ENCODE results near the gene SART1.

SART1 gene, protein sequence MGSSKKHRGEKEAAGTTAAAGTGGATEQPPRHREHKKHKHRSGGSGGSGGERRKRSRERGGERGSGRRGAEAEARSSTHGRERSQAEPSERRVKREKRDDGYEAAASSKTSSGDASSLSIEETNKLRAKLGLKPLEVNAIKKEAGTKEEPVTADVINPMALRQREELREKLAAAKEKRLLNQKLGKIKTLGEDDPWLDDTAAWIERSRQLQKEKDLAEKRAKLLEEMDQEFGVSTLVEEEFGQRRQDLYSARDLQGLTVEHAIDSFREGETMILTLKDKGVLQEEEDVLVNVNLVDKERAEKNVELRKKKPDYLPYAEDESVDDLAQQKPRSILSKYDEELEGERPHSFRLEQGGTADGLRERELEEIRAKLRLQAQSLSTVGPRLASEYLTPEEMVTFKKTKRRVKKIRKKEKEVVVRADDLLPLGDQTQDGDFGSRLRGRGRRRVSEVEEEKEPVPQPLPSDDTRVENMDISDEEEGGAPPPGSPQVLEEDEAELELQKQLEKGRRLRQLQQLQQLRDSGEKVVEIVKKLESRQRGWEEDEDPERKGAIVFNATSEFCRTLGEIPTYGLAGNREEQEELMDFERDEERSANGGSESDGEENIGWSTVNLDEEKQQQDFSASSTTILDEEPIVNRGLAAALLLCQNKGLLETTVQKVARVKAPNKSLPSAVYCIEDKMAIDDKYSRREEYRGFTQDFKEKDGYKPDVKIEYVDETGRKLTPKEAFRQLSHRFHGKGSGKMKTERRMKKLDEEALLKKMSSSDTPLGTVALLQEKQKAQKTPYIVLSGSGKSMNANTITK

DNA sequence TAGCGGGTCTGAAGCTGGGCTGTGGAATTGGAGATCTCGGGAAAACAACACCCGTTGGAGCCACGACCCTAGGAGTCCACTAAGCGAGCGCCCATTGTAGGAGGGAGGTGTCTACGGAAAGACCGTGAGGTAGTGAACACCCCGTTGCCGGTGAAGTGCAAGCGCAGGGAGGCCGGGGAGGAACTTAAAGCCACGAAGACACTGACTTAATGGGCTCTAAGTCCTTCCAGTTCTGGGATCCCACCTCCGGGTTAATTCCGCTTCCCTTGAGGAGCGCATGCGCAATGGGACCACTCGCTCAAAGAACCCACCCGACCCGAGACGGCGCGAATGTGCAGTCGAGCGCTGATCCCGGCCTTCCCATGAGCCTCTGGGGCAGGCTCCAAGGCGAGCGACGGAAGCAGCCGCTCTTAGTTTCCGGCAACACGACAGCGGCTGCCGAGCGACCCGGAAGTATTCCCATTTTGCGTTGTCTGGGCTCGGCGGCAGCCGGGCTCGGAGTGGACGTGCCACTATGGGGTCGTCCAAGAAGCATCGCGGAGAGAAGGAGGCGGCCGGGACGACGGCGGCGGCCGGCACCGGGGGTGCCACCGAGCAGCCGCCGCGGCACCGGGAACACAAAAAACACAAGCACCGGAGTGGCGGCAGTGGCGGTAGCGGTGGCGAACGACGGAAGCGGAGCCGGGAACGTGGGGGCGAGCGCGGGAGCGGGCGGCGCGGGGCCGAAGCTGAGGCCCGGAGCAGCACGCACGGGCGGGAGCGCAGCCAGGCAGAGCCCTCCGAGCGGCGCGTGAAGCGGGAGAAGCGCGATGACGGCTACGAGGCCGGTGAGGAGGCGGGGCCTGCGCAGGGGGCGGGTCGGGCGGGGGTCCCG lies at the start of gene SART1:
TSS of gene SART1 (plus strand) at position 468 of the 874 bp plus-strand sequence. CDS start at position 515, 47 bp downstream.
- peak; percentile 91 for DNase-seq (ENCODE audit: low read depth)

DNA sequence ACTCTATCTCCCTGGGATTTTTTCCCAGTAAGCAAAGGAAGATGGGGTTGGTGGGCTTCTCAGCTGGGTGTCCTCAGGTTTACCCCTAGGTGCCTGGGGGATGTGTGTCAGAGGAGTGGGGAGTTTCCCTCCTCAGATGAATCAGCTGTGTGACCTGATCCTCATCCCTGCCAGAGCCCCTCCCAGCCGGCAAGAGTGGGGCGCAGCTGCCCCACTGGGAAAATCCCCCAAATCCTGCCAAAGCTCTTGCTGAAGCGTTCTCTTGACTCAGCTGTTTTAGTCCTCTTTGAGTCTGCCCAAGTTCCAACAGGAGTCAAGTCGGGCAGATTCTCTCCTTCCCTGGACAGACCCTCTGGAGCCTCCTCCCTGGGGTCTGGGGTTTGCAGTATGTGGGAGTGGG lies 48.7 kb upstream of the SART1 start:
- no peak for DNase-seq (ENCODE audit: low read depth)

DNA sequence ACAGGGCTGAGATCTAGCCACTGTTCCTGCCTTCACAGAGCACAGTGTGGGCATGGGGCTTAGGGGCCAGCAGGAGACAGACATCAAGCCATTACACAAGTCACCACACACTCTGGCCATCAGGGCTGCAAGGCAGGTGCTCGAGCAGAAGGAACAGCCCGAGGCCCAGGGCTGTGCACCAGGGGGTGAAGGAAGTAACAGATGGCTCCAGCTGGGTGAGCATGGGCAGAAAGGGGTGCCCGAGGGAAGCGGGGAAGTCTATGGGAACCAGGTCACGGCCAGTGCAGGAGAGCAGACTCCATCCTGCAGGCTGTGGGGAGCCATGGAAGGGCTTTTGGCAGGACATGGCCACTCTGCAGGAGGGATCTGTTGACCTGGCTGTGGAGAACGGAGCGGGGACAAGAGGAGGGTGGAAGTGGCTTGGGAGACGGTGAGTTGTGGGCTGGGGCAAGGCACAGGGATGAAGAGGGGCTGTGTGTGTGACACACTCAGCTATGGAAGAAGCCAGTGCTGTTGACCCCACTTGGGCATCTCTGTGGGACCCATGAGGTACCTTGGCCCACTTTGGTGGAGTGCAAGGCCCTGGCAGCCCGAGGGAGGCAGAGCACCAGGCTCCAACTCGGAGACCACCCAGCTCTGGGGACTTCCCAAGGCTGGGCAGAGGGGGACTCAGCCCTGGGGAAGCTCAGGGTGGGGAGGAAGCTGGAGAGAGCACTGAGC lies 46.3 kb upstream of the SART1 start:
- no peak for DNase-seq (ENCODE audit: low read depth)

DNA sequence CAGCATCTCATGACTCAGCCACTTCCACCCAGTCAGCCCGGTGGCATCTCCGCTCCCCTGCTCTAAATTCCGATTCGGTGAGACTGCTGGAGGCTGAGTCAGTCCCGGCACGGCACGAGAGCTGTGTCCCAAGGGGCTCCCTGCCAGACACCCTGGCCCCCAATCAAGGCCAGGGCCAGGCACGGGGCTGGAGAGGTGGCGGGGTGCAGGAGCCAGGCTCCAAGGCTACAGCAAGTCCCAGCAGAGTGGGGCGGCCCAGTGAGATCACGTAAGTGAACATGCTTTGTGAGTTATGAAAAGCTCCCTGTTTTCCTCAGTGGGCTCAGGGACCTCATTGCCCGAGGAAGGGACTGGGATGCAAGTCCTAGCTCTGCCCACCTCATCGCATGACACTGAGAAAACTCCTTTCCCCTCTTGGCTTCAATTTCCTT lies 45.7 kb upstream of the SART1 start:
- DNase-seq (ENCODE audit: low read depth), result peak; percentile 97

DNA sequence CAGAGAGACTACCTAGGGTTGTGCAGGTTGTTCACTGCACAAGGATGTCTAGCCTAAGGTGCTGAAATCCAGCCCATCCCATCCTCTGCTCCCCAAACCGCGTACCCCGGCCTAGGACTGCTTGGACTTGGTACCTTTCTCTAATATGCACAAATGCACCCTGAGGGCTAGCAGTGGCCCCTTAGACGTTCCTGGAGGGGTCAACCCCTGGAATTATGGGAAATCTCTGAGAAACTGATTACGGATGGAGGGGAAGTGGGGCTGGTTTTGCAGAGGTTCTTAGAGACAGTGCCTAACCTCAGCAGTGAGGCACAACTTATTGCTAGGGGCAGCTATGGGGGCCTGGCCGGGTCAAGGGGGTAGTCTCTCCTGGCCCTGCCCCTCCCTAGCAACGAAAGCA lies 45.1 kb upstream of the SART1 start:
- no peak for DNase-seq (ENCODE audit: low read depth)

DNA sequence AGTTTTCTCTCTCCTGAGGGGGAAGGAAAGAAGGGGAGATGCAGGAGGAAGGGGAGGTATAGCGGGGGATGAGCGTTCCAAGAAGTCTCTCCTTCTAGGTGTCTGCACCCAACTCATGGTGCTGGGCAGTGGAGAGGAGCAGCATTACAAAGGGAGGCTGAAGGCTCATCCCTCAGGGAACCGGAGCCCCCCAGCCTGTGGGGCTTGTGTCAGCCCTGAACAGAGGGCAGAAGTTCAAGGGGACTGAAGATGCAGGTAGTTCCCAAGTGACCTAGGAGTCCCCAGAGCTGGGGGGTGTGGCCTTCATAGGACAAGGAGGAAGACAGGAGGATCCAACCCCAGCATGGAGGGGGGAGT lies 44.5 kb upstream of the SART1 start:
- no peak for DNase-seq (ENCODE audit: low read depth)

DNA sequence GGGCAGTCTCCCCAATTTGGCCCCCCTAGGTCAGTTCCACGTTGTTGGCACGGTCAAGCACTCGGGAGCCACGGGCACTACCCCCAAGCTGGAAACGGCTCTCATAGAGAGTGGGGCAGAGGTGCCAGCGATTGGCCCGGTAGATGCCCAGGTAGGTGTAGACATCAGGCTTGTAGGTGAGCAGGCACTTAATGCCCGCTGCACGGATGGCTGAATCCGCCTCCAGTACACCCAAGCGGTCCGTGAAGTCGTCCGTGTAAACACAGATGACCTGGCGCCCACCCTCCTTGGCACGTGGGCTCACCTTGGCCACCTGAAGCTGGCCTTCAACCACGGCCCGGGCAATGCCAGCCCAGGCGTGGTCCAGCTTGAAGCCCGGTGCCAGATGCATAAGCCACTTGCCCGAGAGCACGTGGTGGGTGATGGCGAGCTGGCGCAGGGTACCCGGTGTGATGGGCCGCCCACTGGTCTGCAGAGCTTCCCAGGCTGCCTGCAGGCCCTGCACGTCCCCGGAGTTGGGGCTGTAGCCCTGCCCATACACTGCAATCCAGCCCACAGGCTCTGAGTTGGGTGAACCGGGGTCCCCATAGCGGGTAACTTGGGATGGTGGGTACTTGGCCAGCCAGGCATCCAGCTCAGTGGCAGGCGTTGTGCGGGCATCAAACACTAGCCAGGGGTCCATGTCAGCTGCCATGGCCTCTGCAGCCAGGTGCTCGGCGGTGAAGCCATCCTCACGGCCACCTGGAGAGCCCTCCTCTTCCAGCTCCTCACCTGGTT lies 43.9 kb upstream of the SART1 start:
- no peak for DNase-seq (ENCODE audit: low read depth)

DNA sequence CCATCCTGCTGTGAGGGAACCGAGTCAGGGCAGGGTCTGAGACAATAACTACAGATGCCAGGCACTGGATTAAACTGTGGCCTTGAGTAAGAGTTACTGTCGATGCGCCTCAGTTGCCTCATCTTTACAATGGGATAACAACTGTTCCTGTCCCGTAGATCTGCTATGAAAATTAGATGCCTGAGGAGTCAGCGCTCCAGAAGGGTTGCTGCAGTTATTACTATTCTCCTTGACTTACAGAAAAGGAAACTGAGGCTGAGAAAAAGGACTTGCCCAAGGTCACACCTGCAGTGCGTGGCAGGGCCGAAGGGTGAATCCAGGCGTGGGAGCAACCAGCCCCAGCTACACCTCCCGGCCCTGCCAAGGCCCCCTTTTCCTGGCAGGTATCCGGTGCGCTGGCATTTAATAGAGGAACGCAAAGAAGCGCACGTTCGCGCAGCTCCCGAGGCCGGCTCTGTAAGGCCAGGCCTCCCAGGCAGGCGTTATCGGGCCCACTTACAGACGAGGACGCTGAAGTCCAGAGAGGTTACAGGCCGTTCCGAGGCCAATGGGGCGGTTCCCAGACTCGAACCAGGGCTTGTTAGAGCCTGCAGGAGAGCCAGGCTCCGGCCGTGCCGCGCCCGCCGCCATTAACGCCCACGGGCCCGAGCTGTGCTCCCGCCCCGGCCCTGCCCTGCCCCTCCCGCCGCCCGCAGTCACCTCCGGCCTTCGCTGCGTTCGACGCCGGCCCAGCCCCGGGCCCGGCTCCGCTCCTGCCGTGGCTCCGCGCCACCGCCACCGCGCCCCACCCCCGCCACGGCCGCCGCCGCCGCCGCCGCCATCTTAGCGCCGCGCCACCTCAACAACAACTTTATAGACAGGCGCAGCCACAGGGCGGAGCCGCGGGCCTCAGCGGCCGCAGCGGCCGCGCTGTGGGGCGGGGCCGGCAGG lies 43.1 kb upstream of the SART1 start, which contains the start of gene C11orf68:
TSS of gene C11orf68 (minus strand) at position 852 of the 930 bp plus-strand sequence. CDS start at position 821, 31 bp downstream.
- DNase-seq (ENCODE audit: low read depth), result no peak

DNA sequence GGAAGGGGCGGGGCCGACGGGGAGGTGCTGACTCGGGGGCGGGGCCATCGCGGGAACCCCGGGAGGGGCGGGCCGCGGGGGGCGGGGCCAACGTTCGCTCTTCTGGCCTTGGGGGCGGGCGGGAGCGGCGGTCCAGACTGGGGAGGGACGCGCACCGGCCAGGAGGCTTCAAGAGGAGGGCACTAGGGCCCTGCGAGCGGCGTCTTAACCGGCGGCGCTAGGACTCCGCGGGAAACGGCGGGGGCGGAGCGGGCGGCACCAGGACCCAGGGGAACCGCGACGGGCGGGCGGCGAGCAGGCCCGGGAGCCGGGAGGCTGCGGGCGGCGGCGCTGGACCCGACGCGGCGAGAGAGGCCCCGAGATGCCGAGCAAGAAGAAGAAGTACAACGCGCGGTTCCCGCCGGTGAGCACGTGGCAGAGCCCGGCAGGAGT lies 42.4 kb upstream of the SART1 start, which contains the start of gene DRAP1:
TSS of gene DRAP1 (plus strand) at position 286 of the 432 bp plus-strand sequence. CDS start at position 362, 76 bp downstream.
- peak; percentile 65 for DNase-seq (ENCODE audit: low read depth)

DNA sequence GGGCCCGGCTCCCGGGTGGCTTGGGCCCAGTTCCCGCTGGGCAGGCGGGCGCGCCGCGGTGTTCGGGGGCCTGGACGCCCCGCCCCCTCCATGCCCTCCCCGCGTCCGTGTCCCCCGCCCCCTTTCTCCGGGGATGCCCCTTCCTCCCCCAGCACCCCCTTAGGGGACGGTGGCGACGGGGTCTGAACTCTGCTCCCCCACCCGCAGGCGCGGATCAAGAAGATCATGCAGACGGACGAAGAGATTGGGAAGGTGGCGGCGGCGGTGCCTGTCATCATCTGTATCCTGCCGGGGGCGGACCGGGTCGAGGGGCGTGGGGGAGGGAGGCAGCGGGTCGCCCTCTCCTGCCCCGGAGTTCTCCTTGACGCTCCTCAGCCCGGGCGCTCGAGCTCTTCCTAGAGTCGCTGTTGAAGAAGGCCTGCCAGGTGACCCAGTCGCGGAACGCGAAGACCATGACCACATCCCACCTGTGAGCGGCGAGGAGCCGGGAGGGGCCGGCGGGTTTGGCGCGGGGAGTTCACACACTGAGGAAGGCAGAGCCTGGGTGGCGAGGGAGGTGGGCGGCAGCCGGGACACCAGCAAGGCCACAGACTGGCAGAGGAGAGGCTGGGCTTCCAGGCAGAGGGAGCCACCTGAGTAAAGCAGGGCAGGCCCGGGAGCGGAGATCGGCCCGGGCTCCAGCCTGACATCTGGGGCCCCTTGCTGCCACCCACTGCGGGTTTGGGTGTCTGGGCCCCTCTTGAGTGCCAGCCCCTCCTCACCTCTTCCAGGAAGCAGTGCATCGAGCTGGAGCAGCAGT lies 41.8 kb upstream of the SART1 start:
- no peak for DNase-seq (ENCODE audit: low read depth)

DNA sequence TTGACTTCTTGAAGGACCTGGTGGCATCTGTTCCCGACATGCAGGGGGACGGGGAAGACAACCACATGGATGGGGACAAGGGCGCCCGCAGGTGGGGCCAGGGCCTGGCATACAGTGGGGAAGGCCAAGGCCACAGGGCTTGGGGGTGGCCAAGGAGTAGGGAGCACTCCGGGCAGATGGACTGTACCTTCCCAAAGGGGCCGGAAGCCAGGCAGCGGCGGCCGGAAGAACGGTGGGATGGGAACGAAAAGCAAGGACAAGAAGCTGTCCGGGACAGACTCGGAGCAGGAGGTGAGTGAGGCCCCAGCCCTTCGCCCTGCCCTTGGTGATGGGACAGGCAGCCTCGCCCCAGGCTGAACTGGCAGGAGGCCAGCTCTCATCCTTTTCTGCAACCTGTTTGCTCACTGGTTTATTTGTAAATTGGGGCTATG lies 41.1 kb upstream of the SART1 start:
- no peak for DNase-seq (ENCODE audit: low read depth)

DNA sequence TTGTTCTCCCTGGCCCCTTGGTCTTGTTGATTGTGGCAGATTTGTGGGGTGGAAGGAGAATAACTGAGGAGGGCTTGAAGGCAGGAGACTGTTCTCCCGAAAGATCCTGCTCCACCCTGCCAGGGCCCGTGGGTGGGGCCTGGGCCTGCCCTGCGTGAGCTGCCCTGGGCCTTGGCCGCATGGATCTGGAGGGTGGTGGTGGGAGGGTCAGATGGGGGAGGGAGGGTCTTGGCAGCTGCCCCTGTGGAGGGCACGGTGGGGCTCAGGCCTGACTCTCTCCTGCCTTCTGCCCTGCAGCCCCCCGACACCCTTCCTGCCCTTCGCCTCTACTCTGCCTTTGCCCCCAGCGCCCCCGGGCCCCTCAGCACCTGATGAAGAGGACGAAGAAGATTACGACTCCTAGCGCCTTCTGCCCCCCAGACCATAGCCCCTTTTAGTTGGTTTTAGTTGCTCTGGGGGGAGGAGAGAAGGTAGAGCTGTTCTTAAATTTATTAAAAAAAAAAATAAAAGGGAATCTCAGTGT lies 40.4 kb upstream of the SART1 start:
- no peak for DNase-seq (ENCODE audit: low read depth)

DNA sequence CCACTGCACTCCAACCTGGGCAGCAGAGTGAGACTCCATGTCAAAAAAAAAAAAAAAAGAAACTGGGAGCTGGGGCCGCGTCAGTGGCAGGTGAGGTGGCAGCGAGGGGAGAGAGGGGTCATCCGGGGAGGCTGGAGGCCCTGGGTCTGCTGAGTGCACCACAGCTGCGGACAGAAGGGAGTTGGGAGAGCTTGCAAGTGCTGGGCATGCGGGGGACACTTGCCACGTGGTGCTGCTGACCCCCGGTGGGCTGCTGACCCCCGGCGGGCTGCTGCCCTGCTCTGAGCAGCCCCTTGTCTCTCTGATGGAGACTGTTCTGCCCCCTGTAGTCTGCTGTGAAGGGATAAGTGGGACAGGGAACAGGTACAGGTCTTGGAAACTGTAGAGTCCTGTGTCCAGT lies 39.7 kb upstream of the SART1 start:
- no peak for DNase-seq (ENCODE audit: low read depth)

DNA sequence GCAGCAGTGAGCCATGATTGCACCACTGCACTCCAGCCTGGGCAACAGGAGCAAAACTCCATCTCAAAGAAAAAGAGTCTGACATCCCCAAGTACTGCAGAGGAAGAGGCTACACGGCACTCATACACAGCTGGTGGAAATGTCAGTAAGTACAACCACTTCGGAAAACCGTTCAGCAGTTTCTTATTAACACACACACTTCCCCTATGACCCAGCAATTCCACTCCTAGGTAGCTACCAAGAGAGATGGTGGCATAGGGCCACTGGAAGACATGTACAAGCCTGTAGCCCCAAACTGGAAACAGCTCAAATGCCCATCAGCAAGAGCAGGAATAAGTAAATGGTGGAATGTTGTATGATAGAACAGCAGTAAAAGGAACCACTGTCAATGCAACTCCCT lies 39.0 kb upstream of the SART1 start:
- no peak for DNase-seq (ENCODE audit: low read depth)

DNA sequence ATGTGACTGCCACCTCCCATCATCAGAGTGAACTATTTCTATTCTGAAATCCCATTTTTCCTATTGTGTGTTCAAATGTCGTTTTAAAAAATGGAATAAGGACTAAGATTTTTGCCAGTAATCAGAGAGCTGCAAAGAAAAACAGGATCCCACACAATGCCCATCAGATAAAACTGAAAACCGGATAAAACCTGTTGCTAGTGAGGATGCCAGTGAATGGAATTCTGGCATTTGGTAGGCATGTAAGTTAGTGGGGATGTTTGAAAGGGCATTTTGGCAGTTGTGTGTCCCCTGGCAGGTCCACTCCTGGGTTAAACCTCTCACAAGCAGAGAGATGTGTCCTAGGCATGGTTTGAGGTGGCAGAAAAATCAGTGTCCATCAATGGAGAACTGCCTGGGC lies 36.1 kb upstream of the SART1 start:
- DNase-seq (ENCODE audit: low read depth), result no peak

DNA sequence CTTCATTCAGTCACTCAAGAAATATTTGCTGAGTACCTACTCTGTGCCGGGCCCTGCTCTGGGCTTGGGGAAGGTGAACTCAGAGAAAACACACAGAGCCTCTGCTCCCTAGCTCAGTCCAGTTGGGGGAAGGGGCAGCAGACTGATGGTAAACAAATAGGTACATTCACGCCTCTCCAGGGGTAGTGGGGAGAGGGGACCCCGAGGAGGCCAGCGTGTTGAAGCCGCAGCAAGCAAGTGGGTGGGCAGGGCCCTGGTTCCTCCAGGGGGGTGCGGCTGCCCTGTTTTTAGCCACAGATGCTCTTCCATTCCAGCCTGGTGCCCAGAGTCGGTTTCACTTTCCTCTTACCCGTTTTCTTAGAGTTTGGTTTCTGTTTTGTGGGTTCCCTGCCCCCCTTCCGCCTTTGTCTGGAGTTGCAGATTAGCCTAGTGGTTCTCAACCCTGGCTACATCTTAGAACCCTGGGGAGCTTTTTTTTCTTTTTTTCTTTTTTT lies 33.6 kb upstream of the SART1 start:
- no peak for DNase-seq (ENCODE audit: low read depth)

DNA sequence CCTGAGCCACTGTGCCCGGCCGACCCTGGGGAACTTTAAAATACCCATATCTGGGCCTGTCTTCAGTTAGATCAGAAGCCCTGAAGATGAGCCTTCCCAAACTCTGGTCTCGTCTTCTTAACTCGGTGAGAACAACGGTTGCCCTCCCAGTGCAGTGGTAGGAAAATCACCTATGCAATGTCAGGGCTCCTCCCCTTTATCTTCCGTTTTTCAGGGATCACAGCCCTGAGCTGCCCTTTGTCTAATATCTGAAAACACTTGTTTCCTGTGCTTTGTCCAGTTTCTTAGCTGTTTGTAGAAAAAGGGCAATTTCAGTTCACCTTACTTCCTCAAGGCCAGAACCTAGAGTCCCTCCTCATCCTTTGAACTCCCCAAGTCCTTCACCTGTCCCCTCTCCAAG lies 32.9 kb upstream of the SART1 start:
- DNase-seq (ENCODE audit: low read depth), result no peak

Measured in HS-5 (cell line).